Measurements from ENCODE around the gene GRK5. TPM values are rescaled to one million over a fixed set of nuclear protein-coding genes. Genes with fewer than 3 reads are reported as not detected.

GRK5 gene
- total RNA-seq, 1 experiment from 2014 or later, result 2.3 TPM

GRCh38 chr10:119252051-119252465 is 44.7 kb downstream of the GRK5 start:
- H3K36me3 Mint-ChIP-seq, result no peaks in the 10 kb centered on the region
- CTCF ChIA-PET, result interaction anchor here (2.6 kb wide), 1 partner anchor 43 kb away, joined by 15 read pairs; no protein-coding TSS in a partner anchor
- no peak overlapping the region for H3K27ac Mint-ChIP-seq
- H3K4me3 Mint-ChIP-seq, result no peak overlapping the region
- peaks cover 42% of the 10 kb centered on the region for H3K4me1 Mint-ChIP-seq
- peaks cover 6% of the 10 kb centered on the region for H3K9me3 Mint-ChIP-seq
- ATAC-seq, result no peak
- POLR2A ChIA-PET, result no interaction called here
- no peak for DNase-seq (ENCODE audit: low spot score)
- peaks cover 37% of the 10 kb centered on the region for H3K27me3 Mint-ChIP-seq (ENCODE audit: low read depth)
- TF ChIP-seq FOXJ3 (CRISPR knock-in tag; IDR thresholded peaks at IDR 0.05; ENCODE audit: borderline replicate concordance), result no peak
- no peak for TF ChIP-seq SMAD3 (CRISPR knock-in tag; IDR thresholded peaks at IDR 0.05; ENCODE audit: borderline replicate concordance)
- 0 out of 2 replicates have a peak, but pooled peaks have one; percentile 9 for TF ChIP-seq GABPB1 (CRISPR knock-in tag; IDR thresholded peaks at IDR 0.05)

- H3K27me3 Mint-ChIP-seq (ENCODE audit: low read depth), result peaks cover 37% of the 10 kb centered on the region
- CTCF ChIA-PET, result interaction anchor here (0.8 to 2.6 kb wide), 5 partner anchors 11 to 169 kb away, joined by 3 to 15 read pairs (median 7); no protein-coding TSS in a partner anchor
- H3K4me1 Mint-ChIP-seq, result peaks cover 41% of the 10 kb centered on the region
Measured at GRCh38 chr10:119252470-119253151, 45.2 kb downstream of the GRK5 start.

More at GRCh38 chr10:119252470-119253151, 45.2 kb downstream of the GRK5 start:
- Mint-ChIP-seq H3K36me3 (no peaks in the 10 kb centered on the region), H3K27ac (no peak overlapping the region), H3K4me3 (no peak overlapping the region), H3K9me3 (peaks cover 7% of the 10 kb centered on the region)
- POLR2A ChIA-PET, result no interaction called here
- TF ChIP-seq FOXP1 (CRISPR knock-in tag; IDR thresholded peaks at IDR 0.05; ENCODE audit: borderline replicate concordance) (no peak), ATF2 (CRISPR knock-in tag; IDR thresholded peaks at IDR 0.05; ENCODE audit: borderline replicate concordance, low read depth) (no peak), HMGXB4 (CRISPR knock-in tag; IDR thresholded peaks at IDR 0.05) (no peak), IRF2 (CRISPR knock-in tag; IDR thresholded peaks at IDR 0.05; ENCODE audit: borderline replicate concordance, low read depth) (no peak), MXD4 (CRISPR knock-in tag; IDR thresholded peaks at IDR 0.05; ENCODE audit: borderline replicate concordance) (no peak), FOXK1 (CRISPR knock-in tag; IDR thresholded peaks at IDR 0.05) (no peak), CREM (CRISPR knock-in tag; IDR thresholded peaks at IDR 0.05) (no peak), SP1 (CRISPR knock-in tag; conservative IDR thresholded peaks at IDR 0.05) (no peak), OVOL2 (CRISPR knock-in tag; IDR thresholded peaks at IDR 0.05; ENCODE audit: borderline replicate concordance) (no peak), ERG (CRISPR knock-in tag; IDR thresholded peaks at IDR 0.05) (no peak), ZNF416 (CRISPR knock-in tag; IDR thresholded peaks at IDR 0.05) (no peak), CREB1 (CRISPR knock-in tag; IDR thresholded peaks at IDR 0.05) (no peak), PRDM15 (CRISPR knock-in tag; IDR thresholded peaks at IDR 0.05) (no peak), ZSCAN18 (CRISPR knock-in tag; IDR thresholded peaks at IDR 0.05) (no peak), RORB (CRISPR knock-in tag; IDR thresholded peaks at IDR 0.05) (no peak), ZNF425 (CRISPR knock-in tag; conservative IDR thresholded peaks at IDR 0.05) (no peak), ZNF219 (CRISPR knock-in tag; IDR thresholded peaks at IDR 0.05; ENCODE audit: borderline replicate concordance) (no peak), MLX (CRISPR knock-in tag; IDR thresholded peaks at IDR 0.05) (no peak)
- no peak for ATAC-seq
- DNase-seq (ENCODE audit: low spot score), result no peak
